DMS 273 treated with DMSO at 0.1 percent for 48 hours (cell line): Measurements from ENCODE around the gene STAT3.
"Not testable (repeated sequence)": the region's sequence is repeated elsewhere in the genome, so short reads cannot be mapped to it uniquely, and the experiment has no call there.

Source experiments
- DNase-seq: peaks from one replicate; lab custom pipeline; 2025; lab: John Stamatoyannopoulos, UW

STAT3 gene

DNA sequence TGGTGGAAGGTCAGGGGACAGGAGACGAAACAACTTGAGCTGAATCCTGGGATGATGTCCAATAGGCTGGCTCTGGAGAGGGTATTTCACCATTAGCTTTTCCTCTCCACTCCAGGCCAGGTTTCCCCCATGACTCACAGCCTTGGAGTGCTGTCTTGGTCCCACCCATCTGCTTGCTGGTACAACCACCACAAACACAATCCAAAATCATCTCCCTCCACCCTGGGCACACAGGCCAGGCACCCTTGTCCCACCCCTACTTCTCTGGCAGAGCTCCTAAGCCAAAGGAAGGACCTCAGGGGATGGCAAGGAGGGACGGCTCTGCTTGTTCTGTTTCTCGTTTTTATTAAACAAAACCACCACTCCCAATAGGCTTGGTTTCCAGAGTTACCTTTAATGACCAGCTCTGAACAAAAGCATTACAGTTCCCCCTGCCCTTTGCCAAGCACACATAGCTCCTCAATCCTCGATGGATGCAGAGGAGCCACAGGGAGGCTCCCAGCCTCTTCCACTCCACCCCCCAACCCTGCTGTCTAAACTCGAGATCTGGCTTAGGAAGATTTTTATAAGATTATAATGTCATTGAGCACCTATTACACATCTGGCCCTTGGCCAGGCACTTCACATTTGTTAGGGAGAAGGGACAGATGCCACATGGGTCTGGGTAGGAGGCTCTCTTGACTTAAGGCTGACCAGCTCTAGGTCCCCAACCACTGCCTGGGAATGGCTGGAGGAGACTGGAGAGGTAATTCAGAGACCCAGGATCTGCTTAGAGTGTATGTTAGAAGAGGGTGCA, 21.5 kb upstream of the STAT3 start:
- no peak for DNase-seq

DNA sequence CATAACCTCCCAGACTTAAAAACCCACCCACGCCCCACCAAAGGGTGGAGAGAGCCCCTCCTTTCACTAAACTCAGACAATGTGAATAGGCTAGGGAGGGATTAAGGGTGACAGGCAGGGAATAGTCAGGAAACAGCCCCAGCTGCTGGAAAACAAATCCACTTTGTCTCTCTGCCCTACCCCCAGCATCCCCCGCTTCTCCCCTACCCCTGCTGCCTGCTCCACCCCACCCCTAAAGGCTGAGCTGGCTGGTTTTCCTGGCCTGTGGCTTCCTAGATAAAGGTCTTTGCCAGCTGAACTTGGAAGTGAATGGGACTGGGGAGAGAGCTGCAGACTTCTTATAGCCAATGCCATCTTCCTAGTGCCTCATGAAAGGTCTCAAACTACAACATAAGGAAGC, 19.8 kb upstream of the STAT3 start:
- no peak for DNase-seq

GRCh38 chr17:42407289-42407836, 19.1 kb upstream of the STAT3 start:
- peak; percentile 72 for DNase-seq

GRCh38 chr17:42406615-42407288, 18.5 kb upstream of the STAT3 start:
- DNase-seq = no peak

DNA sequence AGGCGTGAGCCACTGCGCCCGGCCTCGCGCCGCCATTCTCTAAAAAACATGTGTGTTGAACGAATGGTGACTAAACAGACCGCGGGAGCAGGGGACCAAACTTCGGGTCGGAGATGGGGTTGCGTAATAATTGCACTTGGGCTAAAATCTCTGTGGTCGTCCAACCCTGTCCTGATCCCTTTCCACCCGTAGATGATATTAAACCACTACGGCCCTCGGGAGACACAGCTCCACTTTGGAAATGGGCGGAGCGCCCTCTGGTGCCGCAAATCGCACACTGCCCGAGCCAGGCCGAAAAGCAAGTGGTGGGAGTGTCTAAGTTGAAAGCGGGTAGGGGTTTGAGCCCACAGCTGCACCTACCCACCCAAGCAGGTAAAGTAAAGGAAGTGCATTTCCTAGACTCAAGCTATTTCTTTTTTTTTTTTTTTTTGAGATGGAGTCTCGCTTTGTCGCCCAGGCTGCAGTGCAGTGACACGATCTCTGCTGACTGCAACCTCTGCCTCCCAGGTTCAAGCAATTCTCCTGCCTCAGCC, 17.8 kb upstream of the STAT3 start:
- DNase-seq = peak; percentile 20

- no peak for DNase-seq
Measured at GRCh38 chr17:42405076-42405475, 16.8 kb upstream of the STAT3 start.

DNA sequence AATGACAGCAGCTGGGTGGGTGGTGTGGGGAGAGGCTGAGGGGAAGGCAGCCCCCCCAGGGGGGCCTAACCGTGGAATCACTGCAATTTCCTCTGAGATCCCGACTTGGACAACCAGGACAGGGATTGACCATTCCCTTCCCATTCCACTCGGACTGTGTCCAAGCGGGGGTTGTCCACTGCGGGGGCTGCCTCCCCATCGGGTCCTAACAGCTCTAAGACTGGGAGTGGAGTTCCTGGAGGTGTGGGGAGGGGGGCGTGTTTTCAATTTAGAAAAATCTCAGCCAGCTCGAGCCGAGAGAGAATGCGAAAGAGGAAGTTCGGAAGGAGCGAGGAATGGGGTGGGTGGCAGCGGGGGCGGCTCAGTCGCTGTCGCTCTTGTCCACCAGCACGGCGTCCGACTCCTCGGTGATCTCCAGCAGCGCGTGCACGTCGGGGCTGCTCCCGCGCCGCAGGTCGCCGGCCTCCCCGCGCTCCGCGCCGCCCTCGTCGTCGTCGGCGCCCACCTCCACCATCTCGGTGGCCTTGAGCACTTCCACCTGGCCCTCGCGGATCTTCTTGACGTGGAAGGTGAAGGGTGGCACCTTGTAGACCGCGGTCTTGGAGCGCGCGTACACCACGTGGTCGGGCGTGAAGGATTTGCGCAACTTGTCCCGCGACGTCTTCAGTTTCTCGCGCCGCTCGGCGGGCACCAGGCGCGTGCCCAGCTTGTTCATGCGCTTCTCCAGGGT, 16.2 kb upstream of the STAT3 start:
- no peak for DNase-seq

- DNase-seq = no peak
Measured at GRCh38 chr17:42403150-42403549, 14.9 kb upstream of the STAT3 start.

DNA sequence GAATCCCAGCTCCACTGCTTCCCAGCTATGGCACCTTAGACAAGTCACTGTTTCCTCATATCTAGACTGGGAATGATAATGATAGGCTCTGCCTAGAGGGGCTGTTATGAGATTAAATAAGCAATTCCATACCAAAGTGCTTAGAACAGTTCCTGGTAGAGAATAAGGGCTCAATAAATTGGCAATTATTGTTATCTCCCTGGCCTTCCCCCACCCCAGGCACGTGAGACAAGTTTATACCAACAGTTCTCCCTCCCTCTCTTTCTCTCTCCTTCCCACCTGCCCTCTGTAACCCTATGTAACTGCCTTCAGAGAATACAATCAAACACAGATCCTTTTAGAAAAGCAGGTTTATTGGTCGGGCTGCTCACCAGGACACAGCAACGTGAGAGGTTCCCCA, 13.9 kb upstream of the STAT3 start:
- DNase-seq = no peak

GRCh38 chr17:42400844-42401375, 12.7 kb upstream of the STAT3 start:
- not testable (repeated sequence) for DNase-seq

DNA sequence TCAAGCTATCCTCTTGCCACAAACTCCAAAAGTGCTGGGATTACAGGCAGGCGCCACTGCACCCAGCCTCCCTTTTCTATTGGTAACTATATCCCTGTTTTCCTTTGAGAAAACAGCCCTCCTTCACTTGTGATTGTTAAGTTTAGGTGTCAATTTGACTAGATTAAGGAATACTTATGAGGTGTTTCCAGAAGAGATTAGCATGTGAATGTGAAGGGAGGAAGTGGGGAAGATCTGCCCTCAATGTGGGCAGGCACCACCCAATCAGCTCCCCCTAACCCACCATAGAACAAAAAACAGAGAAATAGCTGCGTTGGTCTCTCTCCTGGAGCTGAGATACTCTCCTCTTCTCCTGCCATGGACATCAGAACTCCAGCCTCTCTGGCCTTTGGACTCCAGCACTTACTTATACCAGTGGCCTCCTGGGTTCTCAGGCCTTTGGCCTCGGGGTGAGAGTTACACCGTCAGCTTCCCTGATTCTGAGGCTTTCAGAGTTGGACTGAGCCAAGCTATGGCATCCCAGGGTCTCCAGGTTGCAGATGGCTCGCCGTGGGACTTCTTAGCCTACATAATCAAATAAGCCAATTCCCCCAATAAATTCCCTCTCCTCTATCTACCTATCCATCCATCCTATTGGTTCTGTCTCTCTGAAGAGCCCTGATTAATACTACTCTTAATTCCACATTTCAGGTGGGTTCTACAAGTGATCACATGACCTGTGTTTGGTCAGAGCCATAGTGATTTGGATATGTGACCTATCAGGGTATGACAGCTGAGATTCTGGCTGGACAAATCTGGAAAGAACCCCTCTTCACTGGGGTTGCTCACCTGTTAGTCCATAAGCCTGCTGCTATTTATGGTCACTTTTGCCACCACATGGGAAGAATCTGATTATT, 12.0 kb upstream of the STAT3 start:
- DNase-seq = no peak

GRCh38 chr17:42399121-42399520, 10.9 kb upstream of the STAT3 start:
- DNase-seq = peak; percentile 94

DNA sequence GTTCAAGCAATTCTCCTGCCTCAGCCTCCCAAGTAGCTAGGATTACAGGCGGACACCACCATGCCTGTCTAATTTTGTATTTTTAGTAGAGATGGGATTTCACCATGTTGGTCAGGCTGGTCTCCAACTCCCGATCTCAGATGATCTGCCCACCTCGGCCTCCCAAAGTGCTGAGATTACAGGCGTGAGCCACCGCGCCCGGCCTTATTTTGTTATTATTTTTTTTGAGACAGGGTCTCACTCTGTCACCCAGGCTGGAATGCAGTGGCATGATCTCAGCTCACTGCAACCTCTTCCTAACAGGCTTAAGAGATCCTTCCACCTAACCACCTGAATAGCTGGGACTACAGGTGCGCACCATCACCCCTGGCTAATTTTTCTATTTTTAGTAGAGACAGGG, 7.4 kb upstream of the STAT3 start:
- DNase-seq = not testable (repeated sequence)

- DNase-seq = no peak
Measured at GRCh38 chr17:42394838-42395237, 6.6 kb upstream of the STAT3 start.

GRCh38 chr17:42392692-42393415, 4.6 kb upstream of the STAT3 start:
- DNase-seq = no peak

GRCh38 chr17:42391439-42391838, 3.2 kb upstream of the STAT3 start:
- DNase-seq = not testable (repeated sequence)

DNA sequence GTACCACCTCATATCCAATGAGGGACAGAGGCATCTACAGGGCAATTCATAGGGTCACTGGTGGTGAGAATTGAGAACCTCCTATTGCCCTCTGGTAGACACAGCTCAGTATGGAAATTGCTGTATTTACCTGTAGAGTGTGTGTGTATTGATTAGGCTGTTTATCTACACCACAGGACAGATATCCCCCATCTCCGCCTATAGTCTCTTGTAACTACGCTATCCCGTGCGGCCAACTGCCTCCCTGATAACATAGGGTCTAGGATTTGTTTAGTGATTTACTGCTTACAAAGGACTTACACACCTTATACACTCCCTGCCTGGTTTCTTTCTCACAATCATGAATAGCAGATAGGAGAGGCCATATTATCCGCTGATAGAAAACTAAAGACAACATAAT, 1.7 kb upstream of the STAT3 start:
- DNase-seq = no peak

DNA sequence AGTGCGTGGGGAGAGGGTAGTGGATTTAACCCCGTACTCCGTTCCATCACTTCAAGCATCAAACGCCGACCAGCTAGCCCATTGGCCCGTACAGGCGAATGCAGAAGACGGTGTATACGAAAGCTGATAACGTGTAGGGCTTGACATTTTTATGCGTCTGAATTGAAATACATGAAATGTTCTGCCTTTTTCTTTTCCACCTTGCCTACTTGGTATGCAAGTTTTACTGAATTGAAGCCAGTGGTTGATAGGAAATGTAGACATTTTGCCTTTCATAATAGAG, 834 bp upstream of the STAT3 start:
- no peak for DNase-seq

- no peak for DNase-seq
Measured at GRCh38 chr17:42387661-42388380, 421 bp downstream of the STAT3 start.
